GM12878 (cell line): ENCODE measurements around the gene VWA8. TPM values are rescaled to one million over a fixed set of nuclear protein-coding genes. Genes with fewer than 3 reads are reported as not detected.

Experiments used
- ATAC-seq: fragments of 200-7000 bp; cut with Tn5 transposase; 3 replicates; pipeline ENCODE4 v1.9.1; 2020; ENCODE audit warnings: mild to moderate bottlenecking, moderate library complexity
- BruUV-seq: library from RNA; stranded (reverse); fragments of 400-500 nt; replicated peaks from 2 replicates; lab custom pipeline; 2021; lab: Mats Ljungman, UMichigan
- CTCF ChIA-PET: fragments of 300-600 bp; sonication (Branson Sonifier 250); formaldehyde crosslinking; extraction: SDS; loops from one replicate; lab custom pipeline; 2021; ENCODE audit warnings: inconsistent platforms; lab: Yijun Ruan, JAX
- POLR2A ChIA-PET: fragments of 350-600 bp; formaldehyde crosslinking; extraction: SDS; loops from one replicate; lab custom pipeline; 2021; ENCODE audit warnings: inconsistent platforms; lab: Charles Lee
- RAD21 ChIA-PET: fragments of 300-600 bp; sonication (Branson Sonifier 250); formaldehyde crosslinking; loops from one replicate; lab custom pipeline; 2023; ENCODE audit warnings: antibody characterized with exemption; ENCODE audit not compliant: unreplicated experiment; lab: Charles Lee
- SMC1A ChIA-PET: fragments of 300-600 bp; sonication (Branson Sonifier 250); formaldehyde crosslinking; loops from one replicate; lab custom pipeline; 2023; ENCODE audit not compliant: unreplicated experiment, uncharacterized antibody; lab: Charles Lee
- DNase-seq: peaks from one replicate; pipeline ENCODE4 v3.0.0-alpha.2; 2011; ENCODE audit warnings: low read depth, low spot score
- FAIRE-seq: peaks from 3 replicates; lab custom pipeline; 2011; peaks lifted over from hg19 to GRCh38; lab: Jason Lieb, UNC
- H2AFZ ChIP-seq: 2 replicates; pipeline ENCODE4 v1.6.0; 2011; ENCODE audit warnings: low read depth, low read length, control low read depth; ENCODE audit not compliant: control insufficient read depth
- H3K27ac ChIP-seq: 2 replicates; pipeline ENCODE4 v1.5.1; 2011; ENCODE audit warnings: control low read depth; ENCODE audit not compliant: control insufficient read depth, insufficient read depth
- H3K27me3 ChIP-seq, 2 experiments: replicated peaks in 1 of 2; 2 replicates each; pipeline versions ENCODE4 v1.6.0 to v1.6.1; 2011; ENCODE audit warnings: low read length in 1 of 2; ENCODE audit not compliant: control insufficient read depth in 2 of 2, insufficient read depth in 2 of 2
- H3K36me3 ChIP-seq, 2 experiments: 2 replicates each; pipeline ENCODE4 v1.5.1; 2011; ENCODE audit warnings: low read length in 1 of 2; ENCODE audit not compliant: control insufficient read depth in 2 of 2, insufficient read depth in 2 of 2
- H3K4me1 ChIP-seq: 2 replicates; pipeline ENCODE4 v1.6.1; 2011; ENCODE audit warnings: mild to moderate bottlenecking, low read length, moderate library complexity, mixed read lengths; ENCODE audit not compliant: control insufficient read depth, insufficient read depth
- H3K4me2 ChIP-seq: 2 replicates; pipeline ENCODE4 v1.6.0; 2011; ENCODE audit warnings: control low read depth; ENCODE audit not compliant: control insufficient read depth, insufficient read depth
- H3K4me3 ChIP-seq: fragments of 200-600 bp; sonication (generic); 2 replicates; pipeline ENCODE4 v1.5.1; 2016
- H3K79me2 ChIP-seq: 2 replicates; pipeline ENCODE4 v1.6.0; 2011; ENCODE audit warnings: low read length; ENCODE audit not compliant: control insufficient read depth, insufficient read depth
- H3K9ac ChIP-seq: 2 replicates; pipeline ENCODE4 v1.8.0; 2011; ENCODE audit warnings: low read length, control low read depth, mixed read lengths; ENCODE audit not compliant: control insufficient read depth, insufficient read depth
- H3K9me3 ChIP-seq: replicated peaks from 3 replicates; pipeline ENCODE4 v1.5.1; 2011; ENCODE audit warnings: mild to moderate bottlenecking, low read length; ENCODE audit not compliant: control insufficient read depth, insufficient read depth
- H4K20me1 ChIP-seq: 2 replicates; pipeline ENCODE4 v1.6.0; 2011; ENCODE audit not compliant: control insufficient read depth, insufficient read depth
- BCL11A ChIP-seq: IDR thresholded peaks from 2 replicates; pipeline ENCODE4 v1.6.1; 2011; ENCODE audit warnings: low read depth, low read length
- CREM ChIP-seq: IDR thresholded peaks from 2 replicates; pipeline ENCODE4 v1.6.1; 2014; ENCODE audit warnings: antibody characterized with exemption, low read depth
- EP300 ChIP-seq, 2 experiments: fragments of 150-350 bp in 1 of 2; IDR thresholded peaks; 2 replicates each; pipeline ENCODE4 v1.6.1; 2011 to 2012; ENCODE audit warnings: low read depth in 2 of 2, low read length in 2 of 2, borderline replicate concordance in 1 of 2, improper control_type of control experiment in 1 of 2, inconsistent platforms in 1 of 2; ENCODE audit not compliant: control insufficient read depth in 1 of 2
- ETV6 ChIP-seq, 2 experiments: fragments of 450-650 bp in 1 of 2; IDR thresholded peaks in 1 of 2; conservative IDR thresholded peaks in 1 of 2; 2 replicates each; pipeline ENCODE4 v1.6.1; 2014; ENCODE audit warnings: antibody characterized with exemption in 1 of 2, borderline replicate concordance in 1 of 2, low read depth in 1 of 2, mild to moderate bottlenecking in 1 of 2, moderate library complexity in 1 of 2
- IKZF1 ChIP-seq: fragments of 450-650 bp; conservative IDR thresholded peaks from 2 replicates; pipeline ENCODE4 v1.6.1; 2017; ENCODE audit warnings: antibody characterized with exemption, mild to moderate bottlenecking
- JUND ChIP-seq: IDR thresholded peaks from 2 replicates; pipeline ENCODE4 v1.6.1; 2012; ENCODE audit warnings: low read depth, mild to moderate bottlenecking, low read length, improper control_type of control experiment, moderate library complexity
- LARP7 ChIP-seq: fragments of 450-650 bp; IDR thresholded peaks from 2 replicates; pipeline ENCODE4 v1.6.1; 2017; ENCODE audit warnings: mild to moderate bottlenecking
- MTA2 ChIP-seq: fragments of 450-650 bp; IDR thresholded peaks from 2 replicates; pipeline ENCODE4 v1.6.1; 2016; ENCODE audit warnings: low read depth, mild to moderate bottlenecking, moderate library complexity
- NR2C2 ChIP-seq: IDR thresholded peaks from 2 replicates; pipeline ENCODE4 v1.6.1; 2011; ENCODE audit warnings: borderline replicate concordance, low read depth; ENCODE audit not compliant: control insufficient read depth, insufficient read length
- RELA ChIP-seq: fragments of 450-650 bp; IDR thresholded peaks from 2 replicates; pipeline ENCODE4 v1.8.0; 2014; ENCODE audit warnings: borderline replicate concordance; ENCODE audit not compliant: partially characterized antibody
- STAT3 ChIP-seq: IDR thresholded peaks from 2 replicates; pipeline ENCODE4 v1.6.1; 2011; ENCODE audit warnings: low read depth, low read length, improper control_type of control experiment
- SUZ12 ChIP-seq: fragments of 200-600 bp; sonication (generic); IDR thresholded peaks from one replicate; pipeline ENCODE4 v1.6.1; 2018; ENCODE audit warnings: antibody characterized with exemption, mild to moderate bottlenecking; ENCODE audit not compliant: unreplicated experiment
- WRNIP1 ChIP-seq: IDR thresholded peaks from 2 replicates; pipeline ENCODE4 v1.6.1; 2011; ENCODE audit warnings: low read depth, low read length, improper control_type of control experiment, borderline replicate concordance
- ZSCAN29 ChIP-seq: fragments of 450-650 bp; IDR thresholded peaks from 2 replicates; pipeline ENCODE4 v1.6.1; 2017; ENCODE audit warnings: mild to moderate bottlenecking, moderate library complexity
- WGBS: methylation state at CpG from one replicate; pipeline ENCODE4 v1.1.6; 2016; ENCODE audit warnings: low lambda C conversion rate; ENCODE audit not compliant: insufficient replicate concordance, insufficient coverage; ENCODE audit errors: missing lambda C conversion rate; 5-methylcytosine and 5-hydroxymethylcytosine counted together
- in situ Hi-C: fragments of 300-500 bp; cut with MboI; formaldehyde crosslinking; loops from 9 replicates; pipeline ENCODE4 v1.14.3; 2018; ENCODE audit warnings: mixed read lengths
- intact Hi-C: fragments of 100-400 bp; cut with micrococcal nuclease; formaldehyde crosslinking; loops from one replicate; pipeline ENCODE4 v1.14.2; 2022; ENCODE audit not compliant: unreplicated experiment
- polyA plus RNA-seq, 11 experiments: library from polyadenylated mRNA; depleted of rRNA in 4 of 11; unstranded in 6 of 11; stranded (reverse) in 5 of 11; fragments of >200 nt; fragmentation: Nextera tagmentation in 4 of 11; fragmentation: Illumina TruSeq in 1 of 11; extraction: Ambion mirVana in 4 of 11; extraction: Trizol in 1 of 11; gene quantifications; 1 replicate in 1 of 11; 2 replicates in 10 of 11; pipeline versions ENCODE4 v1.2.1 to v1.2.3, GENCODE V29; 2011 to 2016; ENCODE audit warnings: inconsistent platforms in 2 of 11, missing spikeins in 2 of 11, low read depth in 1 of 11
- total RNA-seq, 4 experiments: library from RNA; depleted of rRNA in 3 of 4; stranded (reverse); fragments of >200 nt in 3 of 4; fragmentation: Illumina TruSeq in 1 of 4; extraction: Trizol in 1 of 4; gene quantifications; 2 replicates each; pipeline versions ENCODE4 v1.2.1 to v1.2.3, GENCODE V29; 2013 to 2021
- TF ChIP-seq, protein P1 (sequence below): IDR thresholded peaks from 2 replicates; pipeline ENCODE4 v1.6.1; 2012; ENCODE audit warnings: improper control_type of control experiment, low read depth, low read length; ENCODE audit not compliant: insufficient replicate concordance
- TF ChIP-seq, protein P2 (sequence below): IDR thresholded peaks from 2 replicates; pipeline ENCODE4 v1.6.1; 2011; ENCODE audit warnings: low read depth, low read length, improper control_type of control experiment, borderline replicate concordance
- TF ChIP-seq, protein P3 (sequence below): fragments of 450-650 bp; IDR thresholded peaks from 2 replicates; pipeline ENCODE4 v1.6.1; 2017; ENCODE audit warnings: low read depth, mild to moderate bottlenecking, moderate library complexity

VWA8 gene
- total and polyA plus RNA-seq, 10 of the 15 experiments (the other 5 are each of a cell fraction or from before 2014, with no cell fraction given): 3.0 to 21.8 (median 13.5) TPM

- Histone ChIP-seq H4K20me1 (no peaks in the 10 kb centered on the region), H3K9ac (no peak overlapping the region), H3K79me2 (no peaks in the 10 kb centered on the region), H3K9me3 (no peaks in the 10 kb centered on the region), H2AFZ (no peak overlapping the region), H3K4me1 (no peaks in the 10 kb centered on the region), H3K27me3 (no peaks in the 10 kb centered on the region), H3K36me3 (0 out of 4 replicates have a peak, but pooled peaks cover 0 to 2% of the 10 kb centered on the region in 2 experiments), H3K4me3 (no peak overlapping the region), H3K4me2 (no peak overlapping the region), H3K27ac (no peak overlapping the region)
- POLR2A ChIA-PET: no interaction called here
- WGBS: 100% methylated on average over 1 of the region's 1 CpG
- DNase-seq (no peak), ATAC-seq (no peak), FAIRE-seq (no peak)
- in situ Hi-C loops (no loop called here), intact Hi-C loops (no loop called here)
- CTCF ChIA-PET: interaction anchor here (1.1 kb wide), 1 partner anchor 45 kb away, joined by 4 read pairs; no protein-coding TSS in a partner anchor
- BruUV-seq: no TSS peak
- RAD21 ChIA-PET: interaction anchor here (1.7 kb wide), 1 partner anchor 45 kb away, joined by 3 read pairs; no protein-coding TSS in a partner anchor
- SMC1A ChIA-PET: interaction anchor here (0.7 to 1.1 kb wide), 2 partner anchors 12 to 23 kb away, joined by 3 to 4 read pairs; no protein-coding TSS in a partner anchor
- TF ChIP-seq LARP7 (no peak), RELA (no peak), ZSCAN29 (no peak), EP300 (IDR thresholded peaks at IDR 0.05; ENCODE audit: borderline replicate concordance in 1 of 2, control insufficient read depth in 1 of 2, low read depth in 2 of 2, low read length in 2 of 2) (no peak), ETV6 (conservative IDR thresholded peaks at IDR 0.05 in 1 of 2, IDR thresholded peaks at IDR 0.05 in 1 of 2; ENCODE audit: borderline replicate concordance in 1 of 2, low read depth in 1 of 2) (no peak), CREM (no peak), SUZ12 (no peak), IKZF1 (no peak), BCL11A (no peak), NR2C2 (no peak), STAT3 (no peak), MTA2 (no peak), JUND (no peak), WRNIP1 (no peak)
- TF ChIP-seq, protein P1, sequence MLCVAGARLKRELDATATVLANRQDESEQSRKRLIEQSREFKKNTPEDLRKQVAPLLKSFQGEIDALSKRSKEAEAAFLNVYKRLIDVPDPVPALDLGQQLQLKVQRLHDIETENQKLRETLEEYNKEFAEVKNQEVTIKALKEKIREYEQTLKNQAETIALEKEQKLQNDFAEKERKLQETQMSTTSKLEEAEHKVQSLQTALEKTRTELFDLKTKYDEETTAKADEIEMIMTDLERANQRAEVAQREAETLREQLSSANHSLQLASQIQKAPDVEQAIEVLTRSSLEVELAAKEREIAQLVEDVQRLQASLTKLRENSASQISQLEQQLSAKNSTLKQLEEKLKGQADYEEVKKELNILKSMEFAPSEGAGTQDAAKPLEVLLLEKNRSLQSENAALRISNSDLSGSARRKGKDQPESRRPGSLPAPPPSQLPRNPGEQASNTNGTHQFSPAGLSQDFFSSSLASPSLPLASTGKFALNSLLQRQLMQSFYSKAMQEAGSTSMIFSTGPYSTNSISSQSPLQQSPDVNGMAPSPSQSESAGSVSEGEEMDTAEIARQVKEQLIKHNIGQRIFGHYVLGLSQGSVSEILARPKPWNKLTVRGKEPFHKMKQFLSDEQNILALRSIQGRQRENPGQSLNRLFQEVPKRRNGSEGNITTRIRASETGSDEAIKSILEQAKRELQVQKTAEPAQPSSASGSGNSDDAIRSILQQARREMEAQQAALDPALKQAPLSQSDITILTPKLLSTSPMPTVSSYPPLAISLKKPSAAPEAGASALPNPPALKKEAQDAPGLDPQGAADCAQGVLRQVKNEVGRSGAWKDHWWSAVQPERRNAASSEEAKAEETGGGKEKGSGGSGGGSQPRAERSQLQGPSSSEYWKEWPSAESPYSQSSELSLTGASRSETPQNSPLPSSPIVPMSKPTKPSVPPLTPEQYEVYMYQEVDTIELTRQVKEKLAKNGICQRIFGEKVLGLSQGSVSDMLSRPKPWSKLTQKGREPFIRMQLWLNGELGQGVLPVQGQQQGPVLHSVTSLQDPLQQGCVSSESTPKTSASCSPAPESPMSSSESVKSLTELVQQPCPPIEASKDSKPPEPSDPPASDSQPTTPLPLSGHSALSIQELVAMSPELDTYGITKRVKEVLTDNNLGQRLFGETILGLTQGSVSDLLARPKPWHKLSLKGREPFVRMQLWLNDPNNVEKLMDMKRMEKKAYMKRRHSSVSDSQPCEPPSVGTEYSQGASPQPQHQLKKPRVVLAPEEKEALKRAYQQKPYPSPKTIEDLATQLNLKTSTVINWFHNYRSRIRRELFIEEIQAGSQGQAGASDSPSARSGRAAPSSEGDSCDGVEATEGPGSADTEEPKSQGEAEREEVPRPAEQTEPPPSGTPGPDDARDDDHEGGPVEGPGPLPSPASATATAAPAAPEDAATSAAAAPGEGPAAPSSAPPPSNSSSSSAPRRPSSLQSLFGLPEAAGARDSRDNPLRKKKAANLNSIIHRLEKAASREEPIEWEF: no peak
- TF ChIP-seq, protein P2, sequence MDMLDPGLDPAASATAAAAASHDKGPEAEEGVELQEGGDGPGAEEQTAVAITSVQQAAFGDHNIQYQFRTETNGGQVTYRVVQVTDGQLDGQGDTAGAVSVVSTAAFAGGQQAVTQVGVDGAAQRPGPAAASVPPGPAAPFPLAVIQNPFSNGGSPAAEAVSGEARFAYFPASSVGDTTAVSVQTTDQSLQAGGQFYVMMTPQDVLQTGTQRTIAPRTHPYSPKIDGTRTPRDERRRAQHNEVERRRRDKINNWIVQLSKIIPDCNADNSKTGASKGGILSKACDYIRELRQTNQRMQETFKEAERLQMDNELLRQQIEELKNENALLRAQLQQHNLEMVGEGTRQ: no peak
- TF ChIP-seq, protein P3, sequence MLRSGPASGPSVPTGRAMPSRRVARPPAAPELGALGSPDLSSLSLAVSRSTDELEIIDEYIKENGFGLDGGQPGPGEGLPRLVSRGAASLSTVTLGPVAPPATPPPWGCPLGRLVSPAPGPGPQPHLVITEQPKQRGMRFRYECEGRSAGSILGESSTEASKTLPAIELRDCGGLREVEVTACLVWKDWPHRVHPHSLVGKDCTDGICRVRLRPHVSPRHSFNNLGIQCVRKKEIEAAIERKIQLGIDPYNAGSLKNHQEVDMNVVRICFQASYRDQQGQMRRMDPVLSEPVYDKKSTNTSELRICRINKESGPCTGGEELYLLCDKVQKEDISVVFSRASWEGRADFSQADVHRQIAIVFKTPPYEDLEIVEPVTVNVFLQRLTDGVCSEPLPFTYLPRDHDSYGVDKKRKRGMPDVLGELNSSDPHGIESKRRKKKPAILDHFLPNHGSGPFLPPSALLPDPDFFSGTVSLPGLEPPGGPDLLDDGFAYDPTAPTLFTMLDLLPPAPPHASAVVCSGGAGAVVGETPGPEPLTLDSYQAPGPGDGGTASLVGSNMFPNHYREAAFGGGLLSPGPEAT: no peak
These were observed 247.5 kb downstream of the VWA8 start for GRCh38 chr13:41713405-41713804.
